BLaER1 treated with 17β-estradiol and CSF1 and Interleukin-3, amounts not matched to agents 10 nM and 100 nM (cell line): ENCODE results near the gene S100A5.
"Not testable (repeated sequence)": the region's sequence is repeated elsewhere in the genome, so short reads cannot be mapped to it uniquely, and the experiment has no call there.

ENCODE experiments used
- H3K27ac ChIP-seq, 11 experiments: shearing (Covaris generic); formaldehyde crosslinking; 2 replicates each; pipeline ENCODE4 v1.8.1; 2022
- H3K27me3 ChIP-seq, 11 experiments: shearing (Covaris generic); formaldehyde crosslinking; 2 replicates each; pipeline ENCODE4 v1.8.1; 2022
- H3K36me3 ChIP-seq, 11 experiments: shearing (Covaris generic); formaldehyde crosslinking; 2 replicates each; pipeline ENCODE4 v1.8.1; 2022
- H3K4me1 ChIP-seq, 10 experiments: shearing (Covaris generic); formaldehyde crosslinking; 2 replicates each; pipeline ENCODE4 v1.8.1; 2022
- H3K4me2 ChIP-seq, 11 experiments: shearing (Covaris generic); formaldehyde crosslinking; 2 replicates each; pipeline ENCODE4 v1.8.1; 2022
- H3K4me3 ChIP-seq, 10 experiments: shearing (Covaris generic); formaldehyde crosslinking; 2 replicates each; pipeline ENCODE4 v1.8.1; 2022
- H3K9ac ChIP-seq, 11 experiments: shearing (Covaris generic); formaldehyde crosslinking; 2 replicates each; pipeline ENCODE4 v1.8.1; 2022
- H3K9me3 ChIP-seq, 11 experiments: shearing (Covaris generic); formaldehyde crosslinking; replicated peaks in 1 of 11; 2 replicates each; pipeline ENCODE4 v1.8.1; 2022
- H4K20me1 ChIP-seq, 11 experiments: shearing (Covaris generic); formaldehyde crosslinking; 2 replicates each; pipeline ENCODE4 v1.8.1; 2022
- Cebpa-rat ChIP-seq, 11 experiments: shearing (Covaris generic); IDR thresholded peaks; 2 replicates each; pipeline ENCODE4 v1.8.1; 2022

Gene S100A5

GRCh38 chr1:153527683-153528040 is 13.1 kb downstream of the S100A5 start:
- peak overlapping the region in 1 of 11 experiments; percentile 17; a peak in 1 of 22 replicates for H3K27ac ChIP-seq
- H3K27me3 ChIP-seq: no peaks in the 10 kb centered on the region; a peak in 1 of 22 replicates
- peaks cover 10 to 48% (median 22%) of the 10 kb centered on the region in 10 experiments for H3K4me1 ChIP-seq
- no peak for TF ChIP-seq Cebpa-rat (IDR thresholded peaks at IDR 0.05)
- peak overlapping the region in 6 of 11 experiments; percentile 1 to 59 (median 37); a peak in 8 of 22 replicates for H3K4me2 ChIP-seq
- H3K9me3 ChIP-seq: no peaks in the 10 kb centered on the region
- no peak overlapping the region for H3K9ac ChIP-seq
- no peaks in the 10 kb centered on the region for H3K36me3 ChIP-seq
- no peak overlapping the region for H3K4me3 ChIP-seq
- no peaks in the 10 kb centered on the region for H4K20me1 ChIP-seq

GRCh38 chr1:153527023-153527682 is 13.6 kb downstream of the S100A5 start:
- H3K4me3 ChIP-seq: no peak overlapping the region
- peaks cover 5 to 46% (median 17%) of the 10 kb centered on the region in 10 experiments for H3K4me1 ChIP-seq
- peaks cover 0 to 5% (median 0%) of the 10 kb centered on the region in 11 experiments; a peak in 4 of 22 replicates for H3K9me3 ChIP-seq
- H3K9ac ChIP-seq: no peak overlapping the region
- H3K4me2 ChIP-seq: peak overlapping the region in 7 of 11 experiments; percentile 1 to 59 (median 46); a peak in 12 of 22 replicates
- H3K27ac ChIP-seq: no peak overlapping the region
- no peaks in the 10 kb centered on the region for H4K20me1 ChIP-seq
- no peaks in the 10 kb centered on the region for H3K36me3 ChIP-seq
- no peaks in the 10 kb centered on the region; a peak in 1 of 22 replicates for H3K27me3 ChIP-seq
- TF ChIP-seq Cebpa-rat (IDR thresholded peaks at IDR 0.05): no peak

- Histone ChIP-seq H4K20me1 (no peaks in the 10 kb centered on the region), H3K9ac (no peak overlapping the region), H3K9me3 (peaks cover 0 to 11% (median 3%) of the 10 kb centered on the region in 11 experiments; a peak in 9 of 22 replicates), H3K27me3 (no peaks in the 10 kb centered on the region), H3K27ac (no peak overlapping the region), H3K4me1 (peaks cover 0 to 38% (median 10%) of the 10 kb centered on the region in 10 experiments; a peak in 12 of 20 replicates), H3K4me3 (no peak overlapping the region), H3K36me3 (no peaks in the 10 kb centered on the region), H3K4me2 (peak overlapping the region in 4 of 11 experiments; percentile 0 to 59 (median 34); a peak in 5 of 22 replicates)
- TF ChIP-seq Cebpa-rat (IDR thresholded peaks at IDR 0.05): no peak
Measured at GRCh38 chr1:153526132-153526543, 14.6 kb downstream of the S100A5 start.

GRCh38 chr1:153525088-153525728 is 15.5 kb downstream of the S100A5 start:
- H3K27me3 ChIP-seq: no peaks in the 10 kb centered on the region
- H3K27ac ChIP-seq: no peak overlapping the region; a peak in 1 of 22 replicates
- TF ChIP-seq Cebpa-rat (IDR thresholded peaks at IDR 0.05): no peak
- H3K4me3 ChIP-seq: no peak overlapping the region
- H3K9me3 ChIP-seq: peaks cover 0 to 11% (median 3%) of the 10 kb centered on the region in 11 experiments; a peak in 9 of 22 replicates
- peak overlapping the region in 1 of 11 experiments; percentile 3; a peak in 1 of 22 replicates for H3K4me2 ChIP-seq
- no peaks in the 10 kb centered on the region for H4K20me1 ChIP-seq
- H3K9ac ChIP-seq: no peak overlapping the region
- H3K4me1 ChIP-seq: peaks cover 0 to 48% (median 14%) of the 10 kb centered on the region in 10 experiments; a peak in 12 of 20 replicates
- H3K36me3 ChIP-seq: no peaks in the 10 kb centered on the region

GRCh38 chr1:153522353-153523048 is 18.2 kb downstream of the S100A5 start:
- Histone ChIP-seq H3K9me3 (peaks cover 0 to 11% (median 3%) of the 10 kb centered on the region in 11 experiments; a peak in 9 of 22 replicates), H3K4me1 (peaks cover 10 to 67% (median 38%) of the 10 kb centered on the region in 10 experiments)

GRCh38 chr1:153521808-153522207 is 18.9 kb downstream of the S100A5 start:
- not testable (repeated sequence) for H3K27me3 ChIP-seq, H3K36me3 ChIP-seq, H3K9ac ChIP-seq, H4K20me1 ChIP-seq, H3K4me3 ChIP-seq, H3K4me2 ChIP-seq
- Histone ChIP-seq H3K9me3 (peaks cover 0 to 11% (median 3%) of the 10 kb centered on the region in 11 experiments; a peak in 9 of 22 replicates), H3K4me1 (peaks cover 10 to 67% (median 42%) of the 10 kb centered on the region in 10 experiments), H3K27ac (peak overlapping the region in 2 of 11 experiments; percentile 14 to 30; a peak in 1 of 22 replicates)

More at GRCh38 chr1:153522353-153523048, 18.2 kb downstream of the S100A5 start:
- H3K9ac ChIP-seq, H3K36me3 ChIP-seq, H3K27me3 ChIP-seq, H3K4me3 ChIP-seq, H4K20me1 ChIP-seq: not testable (repeated sequence)
- H3K27ac ChIP-seq: peak overlapping the region in 2 of 11 experiments; percentile 14 to 28; a peak in 3 of 22 replicates
- peak overlapping the region in 3 of 11 experiments; percentile 21 to 47 (median 44); a peak in 5 of 22 replicates for H3K4me2 ChIP-seq

- Histone ChIP-seq H3K4me2 (peak overlapping the region in 3 of 11 experiments; percentile 32 to 39 (median 37); a peak in 5 of 22 replicates), H3K36me3 (no peaks in the 10 kb centered on the region), H3K27ac (peak overlapping the region in 5 of 11 experiments; percentile 0 to 35 (median 22); a peak in 5 of 22 replicates), H4K20me1 (no peaks in the 10 kb centered on the region), H3K4me1 (peaks cover 14 to 67% (median 47%) of the 10 kb centered on the region in 10 experiments), H3K9me3 (peaks cover 0 to 11% (median 3%) of the 10 kb centered on the region in 11 experiments; a peak in 9 of 22 replicates), H3K4me3 (no peak overlapping the region), H3K27me3 (no peaks in the 10 kb centered on the region), H3K9ac (0 out of 22 replicates have a peak overlapping the region, but pooled peaks of 1 of the 11 experiments have one; percentile 9)
- no peak for TF ChIP-seq Cebpa-rat (IDR thresholded peaks at IDR 0.05)
Measured at GRCh38 chr1:153520818-153521476, 19.8 kb downstream of the S100A5 start.

GRCh38 chr1:153520137-153520691 is 20.5 kb downstream of the S100A5 start:
- H3K4me3 ChIP-seq, H3K9ac ChIP-seq, H3K27me3 ChIP-seq, H4K20me1 ChIP-seq, H3K36me3 ChIP-seq: not testable (repeated sequence)
- H3K4me1 ChIP-seq: peaks cover 21 to 69% (median 51%) of the 10 kb centered on the region in 10 experiments
- H3K4me2 ChIP-seq: peak overlapping the region in 4 of 11 experiments; percentile 18 to 92 (median 36); a peak in 6 of 22 replicates
- peak overlapping the region in 3 of 11 experiments; percentile 22 to 35 (median 25); a peak in 3 of 22 replicates for H3K27ac ChIP-seq
- H3K9me3 ChIP-seq: peaks cover 0 to 11% (median 3%) of the 10 kb centered on the region in 11 experiments; a peak in 9 of 22 replicates
